Heart right ventricle (tissue), 16 donors: ENCODE measurements around the gene TNK2. TPM values are rescaled to one million over a fixed set of nuclear protein-coding genes. Genes with fewer than 3 reads are reported as not detected.

Source experiments
- ATAC-seq, 8 donors: fragments of 200-7000 bp; cut with Tn5 transposase; one replicate each; pipeline ENCODE4 v1.9.1; 2020; ENCODE audit warnings: mild to moderate bottlenecking in 8 of 8, moderate library complexity in 8 of 8, moderate number of reproducible peaks in 1 of 8
- DNase-seq, 2 donors: peaks; one replicate each; pipeline ENCODE4 v3.0.0-alpha.2; 2020
- H3K27ac ChIP-seq, 10 donors: fragments of 200-600 bp; sonication (generic) in 2 of 10; one replicate each; pipeline versions ENCODE4 v1.5.0 to v1.8.0; 2020 to 2022; ENCODE audit warnings: mild to moderate bottlenecking in 3 of 10
- H3K27me3 ChIP-seq, 7 donors: fragments of 200-600 bp; one replicate each; pipeline ENCODE4 v1.8.0; 2021 to 2022; ENCODE audit warnings: mild to moderate bottlenecking in 2 of 7
- H3K36me3 ChIP-seq, 9 donors: fragments of 200-600 bp; sonication (generic) in 1 of 9; one replicate each; pipeline versions ENCODE4 v1.5.0 to v1.8.0; 2020 to 2022; ENCODE audit warnings: mild to moderate bottlenecking in 2 of 9
- H3K4me1 ChIP-seq, 9 donors: fragments of 200-600 bp; sonication (generic) in 1 of 9; one replicate each; pipeline versions ENCODE4 v1.5.0 to v1.8.0; 2020 to 2022; ENCODE audit warnings: mild to moderate bottlenecking in 4 of 9
- H3K4me3 ChIP-seq, 10 donors: fragments of 200-600 bp; sonication (generic) in 2 of 10; one replicate each; pipeline versions ENCODE4 v1.5.0 to v1.8.0; 2020 to 2022; ENCODE audit warnings: mild to moderate bottlenecking in 7 of 10, moderate library complexity in 2 of 10
- H3K9me3 ChIP-seq, 11 donors: fragments of 200-600 bp in 10 of 11; sonication (generic) in 2 of 11; one replicate each; pipeline versions ENCODE4 v1.5.0 to v1.8.0; 2013 to 2022; ENCODE audit warnings: mild to moderate bottlenecking in 2 of 11, control low read depth in 1 of 11, moderate library complexity in 1 of 11
- CTCF ChIP-seq, 9 donors: fragments of 200-600 bp; sonication (generic) in 2 of 9; IDR thresholded peaks; one replicate each; pipeline versions ENCODE4 v1.5.0 to v1.8.0; 2021 to 2022; ENCODE audit warnings: antibody characterized with exemption in 9 of 9, mild to moderate bottlenecking in 5 of 9, moderate library complexity in 1 of 9
- WGBS, 2 donors: extraction: QIAGEN DNeasy Blood & Tissue Kit; methylation state at CpG; one replicate each; pipeline ENCODE4 v1.1.7; 2013; ENCODE audit warnings: inconsistent platforms in 1 of 2; 5-methylcytosine and 5-hydroxymethylcytosine counted together
- intact Hi-C, 10 donors: fragments of 100-400 bp; cut with DNase I; formaldehyde crosslinking; loops; one replicate each; pipeline versions ENCODE4 v1.11.1 to v1.14.2; 2022
- polyA plus RNA-seq, 2 donors: library from polyadenylated mRNA; stranded (reverse); fragments of 200-250 nt; gene quantifications; one replicate each; pipeline ENCODE4 v1.2.3, GENCODE V29; 2013
- total RNA-seq, 10 donors: library from RNA; stranded (reverse); fragmentation: NEBNext Ultra II Directional in 3 of 10; extraction: Animal tissue kit (Norgen Biotek cat#: 25700) in 3 of 10; gene quantifications; one replicate each; pipeline versions ENCODE4 v1.2.1 to v1.2.4, GENCODE V29; 2021 to 2023
- donor health status: Arrhythmogenic right ventricular cardiomyopathy.
- donor health status: ischemic (EF 13 %, LVEDD 7.1; RV severe dilation, severe dysfunction).
- donor health status: healthy with polysubstance abuse.
- donor health status: DM: no; HTN: yes; CAD: no.
- donor health status: DM: no; HTN: no; CAD: no.
- donor health status: ischemic (EF 25% LVEDD 6.9; RV normal size, moderate dysfunction).
- donor health status: ischemic (EF 25% LVEDD 5.7; RV mildly dilated, moderate dysfunction).
- donor health status: healthy.
- donor health status: DM: yes; HTN: yes; CAD: no.
- donor health status: Ischemic cardiomyopathy.
- donor health status: ischemic (EF 35%, LVEDD 5.7; RV mildly dilated, moderate dysfunction).
- donor health status: nonischemic (EF 11% LVEDD 7.7; RV severe dilation, severe dysfunction).
- donor health status: DM: yes; HTN: yes; CAD: no.
- donor health status: PGD.
- donor health status: ischemic (EF 29% LVEDD 5.4; RV normal size, mild dysfunction).
- donor health status: nonischemic (EF 23%, LVEDD 6.1; RV moderate dilation, normal function).

TNK2 gene
- total and polyA plus RNA-seq, 12 donors: 17.6 to 48.3 (median 32.5) TPM

GRCh38 chr3:195845483-195845882 is 62.9 kb downstream of the TNK2 start:
- H3K4me3 ChIP-seq: no peak overlapping the region
- H3K27me3 ChIP-seq: peaks cover 0 to 7% (median 0%) of the 10 kb centered on the region in 7 donors
- WGBS, 2 donors: 92 to 94% methylated on average over 6 of the region's 6 CpGs
- no peak for TF ChIP-seq CTCF (IDR thresholded peaks at IDR 0.05)
- peaks cover 0 to under 1% (median 0%) of the 10 kb centered on the region in 9 donors for H3K4me1 ChIP-seq
- no peak overlapping the region for H3K27ac ChIP-seq
- no peak for ATAC-seq
- no peaks in the 10 kb centered on the region for H3K9me3 ChIP-seq
- no peak for DNase-seq
- intact Hi-C loops: no loop called here
- H3K36me3 ChIP-seq: no peaks in the 10 kb centered on the region

- H3K27ac ChIP-seq: no peak overlapping the region
- no peak overlapping the region for H3K4me3 ChIP-seq
- TF ChIP-seq CTCF (IDR thresholded peaks at IDR 0.05): no peak
- 88 to 90% methylated on average over 7 of the region's 7 CpGs for WGBS, 2 donors
- H3K36me3 ChIP-seq: no peaks in the 10 kb centered on the region
- no peaks in the 10 kb centered on the region for H3K4me1 ChIP-seq
- peaks cover 0 to 11% (median 2%) of the 10 kb centered on the region in 7 donors for H3K27me3 ChIP-seq
- H3K9me3 ChIP-seq: no peaks in the 10 kb centered on the region
- intact Hi-C loops: no loop called here
- DNase-seq: no peak
- ATAC-seq: no peak
These were observed 63.6 kb downstream of the TNK2 start for GRCh38 chr3:195844671-195845218.

- no peak for DNase-seq
- H3K27me3 ChIP-seq: peaks cover 0 to 24% (median 12%) of the 10 kb centered on the region in 7 donors
These were observed 68.9 kb downstream of the TNK2 start for GRCh38 chr3:195839260-195840010.

GRCh38 chr3:195838714-195839113 is 69.6 kb downstream of the TNK2 start:
- H3K4me3 ChIP-seq: no peak overlapping the region
- WGBS, 2 donors: 72 to 75% methylated on average over 5 of the region's 5 CpGs
- ATAC-seq: no peak
- H3K27ac ChIP-seq: no peak overlapping the region
- intact Hi-C loops: no loop called here
- H3K27me3 ChIP-seq: peaks cover 0 to 24% (median 14%) of the 10 kb centered on the region in 7 donors
- DNase-seq: no peak
- TF ChIP-seq CTCF (IDR thresholded peaks at IDR 0.05): no peak
- no peaks in the 10 kb centered on the region for H3K9me3 ChIP-seq
- peaks cover 0 to 3% (median 0%) of the 10 kb centered on the region in 9 donors for H3K4me1 ChIP-seq
- H3K36me3 ChIP-seq: no peaks in the 10 kb centered on the region

More at GRCh38 chr3:195839260-195840010, 68.9 kb downstream of the TNK2 start:
- peaks cover 0 to 3% (median 0%) of the 10 kb centered on the region in 9 donors for H3K4me1 ChIP-seq
- no peaks in the 10 kb centered on the region for H3K9me3 ChIP-seq
- intact Hi-C loops: no loop called here
- no peaks in the 10 kb centered on the region for H3K36me3 ChIP-seq
- TF ChIP-seq CTCF (IDR thresholded peaks at IDR 0.05): no peak
- WGBS, 2 donors: 44 to 49% methylated on average over 19 of the region's 19 CpGs
- no peak overlapping the region for H3K27ac ChIP-seq
- H3K4me3 ChIP-seq: no peak overlapping the region
- ATAC-seq: peak in 2 of 8 donors; percentile 31 to 34
